Mesenchymal stem cell (in vitro differentiated cells and primary cell): ENCODE results near the gene SDR39U1.

Source experiments
- DNase-seq: peaks from one replicate; pipeline ENCODE4 v3.0.0-alpha.2; 2013
- H2AFZ ChIP-seq: one replicate; pipeline ENCODE4 v1.6.1; 2013; ENCODE audit warnings: low read depth, mild to moderate bottlenecking, control low read depth, inconsistent platforms, low read length, moderate library complexity
- H2AK5ac ChIP-seq: 2 replicates; pipeline ENCODE4 v1.6.1; 2013; ENCODE audit warnings: low read length, moderate library complexity, mild to moderate bottlenecking, inconsistent platforms; ENCODE audit not compliant: severe bottlenecking
- H2BK120ac ChIP-seq: one replicate; pipeline ENCODE4 v1.6.1; 2013; ENCODE audit warnings: low read depth, mild to moderate bottlenecking, inconsistent platforms, low read length, moderate library complexity
- H2BK12ac ChIP-seq, 2 experiments: one replicate each; pipeline ENCODE4 v1.6.1; 2013; ENCODE audit warnings: inconsistent platforms in 2 of 2, low read length in 2 of 2, mild to moderate bottlenecking in 2 of 2, moderate library complexity in 2 of 2, control low read depth in 1 of 2
- H2BK15ac ChIP-seq: one replicate; pipeline ENCODE4 v1.6.1; 2013; ENCODE audit warnings: mild to moderate bottlenecking, low read depth, inconsistent platforms; ENCODE audit not compliant: poor library complexity, severe bottlenecking
- H2BK5ac ChIP-seq: 2 replicates; pipeline ENCODE4 v1.6.1; 2013; ENCODE audit warnings: low read depth, mild to moderate bottlenecking, low read length, control low read depth, inconsistent platforms; ENCODE audit not compliant: poor library complexity, severe bottlenecking
- H3K14ac ChIP-seq, 2 experiments: one replicate each; pipeline ENCODE4 v1.6.1; 2013; ENCODE audit warnings: inconsistent platforms in 2 of 2, low read length in 2 of 2, control low read depth in 1 of 2, mild to moderate bottlenecking in 1 of 2, moderate library complexity in 1 of 2
- H3K18ac ChIP-seq, 2 experiments: one replicate each; pipeline ENCODE4 v1.6.1; 2013; ENCODE audit warnings: inconsistent platforms in 2 of 2, low read length in 2 of 2, control low read depth in 1 of 2, low read depth in 1 of 2, mild to moderate bottlenecking in 1 of 2
- H3K23ac ChIP-seq, 2 experiments: one replicate each; pipeline ENCODE4 v1.6.1; 2013; ENCODE audit warnings: inconsistent platforms in 2 of 2, low read length in 2 of 2, mild to moderate bottlenecking in 2 of 2, moderate library complexity in 2 of 2, control low read depth in 1 of 2
- H3K27ac ChIP-seq: 2 replicates; pipeline ENCODE4 v1.5.1; 2013; ENCODE audit warnings: mild to moderate bottlenecking, moderate library complexity, low read length, control low read depth, inconsistent platforms; ENCODE audit not compliant: poor library complexity, severe bottlenecking
- H3K27me3 ChIP-seq, 2 experiments: 2 replicates each; pipeline versions ENCODE4 v1.6.1 to v1.7.0; 2013; ENCODE audit warnings: low read length in 2 of 2, mild to moderate bottlenecking in 2 of 2, moderate library complexity in 2 of 2, control low read depth in 1 of 2, inconsistent platforms in 1 of 2; ENCODE audit not compliant: control insufficient read depth in 1 of 2, insufficient read depth in 1 of 2
- H3K36me3 ChIP-seq, 2 experiments: 2 replicates each; pipeline versions ENCODE4 v1.6.1 to v1.7.0; 2013; ENCODE audit warnings: low read length in 2 of 2, control low read depth in 1 of 2, inconsistent platforms in 1 of 2, low read depth in 1 of 2, mild to moderate bottlenecking in 1 of 2; ENCODE audit not compliant: insufficient read depth in 2 of 2, control insufficient read depth in 1 of 2
- H3K4ac ChIP-seq, 2 experiments: one replicate each; pipeline ENCODE4 v1.6.1; 2013; ENCODE audit warnings: inconsistent platforms in 2 of 2, low read length in 2 of 2, mild to moderate bottlenecking in 2 of 2, moderate library complexity in 2 of 2, control low read depth in 1 of 2, low read depth in 1 of 2
- H3K4me1 ChIP-seq: 2 replicates; pipeline ENCODE4 v1.6.1; 2013; ENCODE audit warnings: low read depth, low read length, control low read depth; ENCODE audit not compliant: control insufficient read depth, insufficient read depth
- H3K4me2 ChIP-seq: 2 replicates; pipeline ENCODE4 v1.6.1; 2013; ENCODE audit warnings: low read length, mild to moderate bottlenecking, inconsistent platforms; ENCODE audit not compliant: poor library complexity, severe bottlenecking
- H3K4me3 ChIP-seq, 2 experiments: 2 replicates each; pipeline versions ENCODE4 v1.5.1 to v1.7.0; 2013; ENCODE audit warnings: low read length in 2 of 2, mild to moderate bottlenecking in 2 of 2, control low read depth in 1 of 2, low read depth in 1 of 2; ENCODE audit not compliant: insufficient read depth in 1 of 2
- H3K79me1 ChIP-seq: replicated peaks from 2 replicates; pipeline ENCODE4 v1.6.1; 2013; ENCODE audit warnings: mild to moderate bottlenecking, control low read depth, low read length, inconsistent platforms; ENCODE audit not compliant: poor library complexity, severe bottlenecking
- H3K9ac ChIP-seq: 2 replicates; pipeline ENCODE4 v1.7.0; 2013; ENCODE audit warnings: mild to moderate bottlenecking, low read length, moderate library complexity
- H3K9me3 ChIP-seq: 2 replicates; pipeline ENCODE4 v1.7.0; 2013; ENCODE audit warnings: mild to moderate bottlenecking, low read length; ENCODE audit not compliant: control insufficient read depth
- H4K8ac ChIP-seq: one replicate; pipeline ENCODE4 v1.6.1; 2013; ENCODE audit warnings: inconsistent platforms, mild to moderate bottlenecking, low read length, moderate library complexity
- H4K91ac ChIP-seq: one replicate; pipeline ENCODE4 v1.6.1; 2013; ENCODE audit warnings: mild to moderate bottlenecking, low read length, inconsistent platforms
- WGBS: methylation state at CpG from one replicate; pipeline ENCODE4 v1.1.7; 2013; ENCODE audit warnings: mixed read lengths; 5-methylcytosine and 5-hydroxymethylcytosine counted together

SDR39U1 gene

GRCh38 chr14:24439257-24439656 is 3.3 kb downstream of the SDR39U1 start:
- H2AFZ ChIP-seq: no peak overlapping the region
- H3K9ac ChIP-seq: peak overlapping the region; percentile 99
- no peak overlapping the region for H2BK15ac ChIP-seq
- no peak overlapping the region for H3K4me2 ChIP-seq
- no peak overlapping the region for H2BK12ac ChIP-seq
- no peak overlapping the region for H3K27ac ChIP-seq
- H3K79me1 ChIP-seq: peaks cover 28% of the 10 kb centered on the region
- no peak overlapping the region for H3K4me3 ChIP-seq
- H2AK5ac ChIP-seq: no peak overlapping the region
- H3K9me3 ChIP-seq: no peaks in the 10 kb centered on the region
- no peaks in the 10 kb centered on the region for H3K27me3 ChIP-seq
- peaks cover 45 to 73% of the 10 kb centered on the region in 2 experiments for H3K36me3 ChIP-seq
- no peak overlapping the region for H3K23ac ChIP-seq
- no peak overlapping the region for H3K14ac ChIP-seq
- 100% methylated on average over 1 of the region's 1 CpG for WGBS
- H4K8ac ChIP-seq: no peak overlapping the region
- no peak for DNase-seq
- H3K4me1 ChIP-seq: peaks cover 15% of the 10 kb centered on the region
- no peak overlapping the region for H3K18ac ChIP-seq
- H2BK5ac ChIP-seq: no peak overlapping the region
- H3K4ac ChIP-seq: no peak overlapping the region
- no peak overlapping the region for H2BK120ac ChIP-seq
- H4K91ac ChIP-seq: no peak overlapping the region

GRCh38 chr14:24438223-24439097 is 4.1 kb downstream of the SDR39U1 start:
- H3K4me1 ChIP-seq: peaks cover 15% of the 10 kb centered on the region
- H2BK5ac ChIP-seq: no peak overlapping the region
- H4K8ac ChIP-seq: peak overlapping the region; percentile 24
- H3K14ac ChIP-seq: no peak overlapping the region
- H4K91ac ChIP-seq: no peak overlapping the region
- no peak overlapping the region for H2AFZ ChIP-seq
- H3K9me3 ChIP-seq: no peaks in the 10 kb centered on the region
- no peak overlapping the region for H2BK12ac ChIP-seq
- H2AK5ac ChIP-seq: no peak overlapping the region
- H3K18ac ChIP-seq: no peak overlapping the region
- H2BK15ac ChIP-seq: no peak overlapping the region
- no peak overlapping the region for H2BK120ac ChIP-seq
- H3K79me1 ChIP-seq: peaks cover 27% of the 10 kb centered on the region
- peak overlapping the region; percentile 13 for H3K9ac ChIP-seq
- no peak overlapping the region for H3K23ac ChIP-seq
- no peaks in the 10 kb centered on the region for H3K27me3 ChIP-seq
- no peak overlapping the region for H3K4me2 ChIP-seq
- 77% methylated on average over 9 of the region's 9 CpGs for WGBS
- H3K27ac ChIP-seq: no peak overlapping the region
- DNase-seq: no peak
- H3K4ac ChIP-seq: no peak overlapping the region
- peaks cover 45 to 81% of the 10 kb centered on the region in 2 experiments for H3K36me3 ChIP-seq
- no peak overlapping the region for H3K4me3 ChIP-seq

- H3K9ac ChIP-seq: peak overlapping the region; percentile 1
- WGBS: 94% methylated on average over 2 of the region's 2 CpGs
- no peak overlapping the region for H3K4ac ChIP-seq
- H2BK120ac ChIP-seq: no peak overlapping the region
- no peak overlapping the region for H3K14ac ChIP-seq
- no peak overlapping the region for H2AFZ ChIP-seq
- no peak overlapping the region for H3K4me2 ChIP-seq
- no peak overlapping the region for H4K8ac ChIP-seq
- no peak overlapping the region for H3K27ac ChIP-seq
- no peak overlapping the region for H2BK15ac ChIP-seq
- no peak overlapping the region for H2BK12ac ChIP-seq
- no peak overlapping the region for H2AK5ac ChIP-seq
- H3K18ac ChIP-seq: no peak overlapping the region
- H3K27me3 ChIP-seq: no peaks in the 10 kb centered on the region
- H4K91ac ChIP-seq: no peak overlapping the region
- H3K4me3 ChIP-seq: peak overlapping the region in 1 of 2 experiments; percentile 5
- H3K79me1 ChIP-seq: peaks cover 28% of the 10 kb centered on the region
- peaks cover 15% of the 10 kb centered on the region for H3K4me1 ChIP-seq
- no peak overlapping the region for H3K23ac ChIP-seq
- no peak for DNase-seq
- H3K9me3 ChIP-seq: no peaks in the 10 kb centered on the region
- H3K36me3 ChIP-seq: peaks cover 48 to 89% of the 10 kb centered on the region in 2 experiments
- no peak overlapping the region for H2BK5ac ChIP-seq
Measured at GRCh38 chr14:24437736-24438067, 4.9 kb downstream of the SDR39U1 start.

DNA sequence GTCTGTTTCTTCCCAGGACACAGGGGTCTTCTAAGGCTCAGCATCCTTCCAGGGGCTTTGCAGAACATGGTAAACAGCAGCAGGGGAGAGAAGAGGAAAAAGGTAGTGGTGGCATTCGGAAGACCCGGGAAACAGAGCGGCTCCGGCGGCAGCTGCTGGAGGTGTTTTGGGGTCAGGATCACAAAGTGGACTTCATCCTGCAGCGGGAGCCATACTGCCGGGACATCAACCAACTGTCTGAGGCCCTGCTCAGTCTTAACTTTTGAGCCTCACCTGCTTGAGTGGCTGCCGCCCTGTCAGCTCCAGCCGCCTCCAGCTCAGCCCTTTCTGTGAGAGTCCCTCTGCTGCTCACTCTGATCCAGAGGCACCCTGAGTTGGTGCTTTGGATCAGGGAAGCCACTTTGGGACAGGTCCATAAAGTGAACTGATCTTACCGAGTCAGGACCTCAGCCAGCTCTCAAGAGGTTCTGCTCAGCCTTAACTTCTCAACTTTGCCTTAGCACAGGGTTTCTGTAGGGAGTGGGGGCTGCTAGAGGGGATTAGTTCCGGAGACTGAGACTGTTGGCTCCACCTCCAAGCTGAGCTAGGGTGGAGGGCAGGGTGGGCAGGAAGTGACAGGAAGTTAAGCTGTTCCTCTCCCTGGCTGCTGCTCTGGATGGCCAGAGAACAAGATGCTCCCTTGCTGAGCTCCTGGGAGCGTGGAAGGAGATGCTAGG is 5.4 kb downstream of the SDR39U1 start:
- no peak overlapping the region for H2BK5ac ChIP-seq
- no peak overlapping the region for H3K23ac ChIP-seq
- peak overlapping the region; percentile 26 for H3K9ac ChIP-seq
- no peak overlapping the region for H2BK15ac ChIP-seq
- H3K27me3 ChIP-seq: no peaks in the 10 kb centered on the region
- H2AFZ ChIP-seq: no peak overlapping the region
- DNase-seq: no peak
- no peak overlapping the region for H3K4ac ChIP-seq
- H2BK120ac ChIP-seq: no peak overlapping the region
- no peak overlapping the region for H3K18ac ChIP-seq
- peaks cover 33% of the 10 kb centered on the region for H3K79me1 ChIP-seq
- H3K36me3 ChIP-seq: peaks cover 54 to 94% of the 10 kb centered on the region in 2 experiments
- no peak overlapping the region for H3K27ac ChIP-seq
- H2AK5ac ChIP-seq: no peak overlapping the region
- H3K14ac ChIP-seq: no peak overlapping the region
- no peak overlapping the region for H4K91ac ChIP-seq
- H4K8ac ChIP-seq: no peak overlapping the region
- no peak overlapping the region for H3K4me2 ChIP-seq
- peak overlapping the region in 1 of 2 experiments; percentile 5 for H3K4me3 ChIP-seq
- 81% methylated on average over 12 of the region's 12 CpGs for WGBS
- H2BK12ac ChIP-seq: no peak overlapping the region
- H3K4me1 ChIP-seq: peaks cover 20% of the 10 kb centered on the region
- no peaks in the 10 kb centered on the region for H3K9me3 ChIP-seq
